LNCAP (cell line): ENCODE measurements around the gene KAT6B.

Source experiments
- TF ChIP-seq, protein P1 (sequence below): fragments of 450-650 bp; IDR thresholded peaks from 2 replicates; pipeline ENCODE4 v1.5.1; 2017; ENCODE audit warnings: mild to moderate bottlenecking

KAT6B gene

DNA sequence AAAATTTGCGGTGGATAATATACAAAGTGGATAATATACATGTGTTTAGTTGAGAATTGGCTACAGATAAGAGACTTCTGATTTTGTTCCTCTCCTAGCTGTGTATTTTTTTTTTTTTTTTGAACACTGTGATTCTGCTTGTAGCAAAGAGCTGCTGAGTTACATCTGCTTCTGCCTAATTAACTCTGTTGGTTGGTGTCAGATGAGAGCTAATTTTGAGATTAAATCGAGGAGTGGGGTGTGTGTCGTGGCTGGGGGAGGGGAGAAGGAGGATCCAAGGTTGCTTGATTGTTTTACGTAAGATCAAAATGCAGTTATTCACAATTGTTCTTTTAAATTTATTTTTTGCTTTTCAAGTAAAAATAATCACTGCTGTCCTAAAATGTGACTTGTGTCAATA, 11.3 kb downstream of the KAT6B start:
- TF ChIP-seq, protein P1, sequence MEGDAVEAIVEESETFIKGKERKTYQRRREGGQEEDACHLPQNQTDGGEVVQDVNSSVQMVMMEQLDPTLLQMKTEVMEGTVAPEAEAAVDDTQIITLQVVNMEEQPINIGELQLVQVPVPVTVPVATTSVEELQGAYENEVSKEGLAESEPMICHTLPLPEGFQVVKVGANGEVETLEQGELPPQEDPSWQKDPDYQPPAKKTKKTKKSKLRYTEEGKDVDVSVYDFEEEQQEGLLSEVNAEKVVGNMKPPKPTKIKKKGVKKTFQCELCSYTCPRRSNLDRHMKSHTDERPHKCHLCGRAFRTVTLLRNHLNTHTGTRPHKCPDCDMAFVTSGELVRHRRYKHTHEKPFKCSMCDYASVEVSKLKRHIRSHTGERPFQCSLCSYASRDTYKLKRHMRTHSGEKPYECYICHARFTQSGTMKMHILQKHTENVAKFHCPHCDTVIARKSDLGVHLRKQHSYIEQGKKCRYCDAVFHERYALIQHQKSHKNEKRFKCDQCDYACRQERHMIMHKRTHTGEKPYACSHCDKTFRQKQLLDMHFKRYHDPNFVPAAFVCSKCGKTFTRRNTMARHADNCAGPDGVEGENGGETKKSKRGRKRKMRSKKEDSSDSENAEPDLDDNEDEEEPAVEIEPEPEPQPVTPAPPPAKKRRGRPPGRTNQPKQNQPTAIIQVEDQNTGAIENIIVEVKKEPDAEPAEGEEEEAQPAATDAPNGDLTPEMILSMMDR = no peak

DNA sequence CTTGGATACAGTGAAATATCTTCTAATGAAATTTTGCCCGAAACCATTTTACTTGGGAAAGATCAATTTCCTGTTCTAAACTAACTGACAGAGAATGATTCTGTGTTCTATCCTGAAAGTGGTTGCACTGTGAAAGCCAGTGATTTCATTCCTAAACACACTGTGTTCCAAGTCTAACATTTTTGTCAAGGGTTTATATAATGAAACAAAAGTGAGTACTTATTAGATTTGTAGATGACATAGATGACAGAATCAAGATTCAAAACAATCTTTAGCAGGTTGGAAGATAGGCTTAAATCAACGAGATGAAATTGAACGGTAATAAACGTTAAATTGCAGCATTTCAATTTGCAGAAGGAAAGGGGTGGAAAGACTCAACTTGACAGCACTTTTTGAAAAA, 13.3 kb downstream of the KAT6B start:
- TF ChIP-seq, protein P1 = no peak

DNA sequence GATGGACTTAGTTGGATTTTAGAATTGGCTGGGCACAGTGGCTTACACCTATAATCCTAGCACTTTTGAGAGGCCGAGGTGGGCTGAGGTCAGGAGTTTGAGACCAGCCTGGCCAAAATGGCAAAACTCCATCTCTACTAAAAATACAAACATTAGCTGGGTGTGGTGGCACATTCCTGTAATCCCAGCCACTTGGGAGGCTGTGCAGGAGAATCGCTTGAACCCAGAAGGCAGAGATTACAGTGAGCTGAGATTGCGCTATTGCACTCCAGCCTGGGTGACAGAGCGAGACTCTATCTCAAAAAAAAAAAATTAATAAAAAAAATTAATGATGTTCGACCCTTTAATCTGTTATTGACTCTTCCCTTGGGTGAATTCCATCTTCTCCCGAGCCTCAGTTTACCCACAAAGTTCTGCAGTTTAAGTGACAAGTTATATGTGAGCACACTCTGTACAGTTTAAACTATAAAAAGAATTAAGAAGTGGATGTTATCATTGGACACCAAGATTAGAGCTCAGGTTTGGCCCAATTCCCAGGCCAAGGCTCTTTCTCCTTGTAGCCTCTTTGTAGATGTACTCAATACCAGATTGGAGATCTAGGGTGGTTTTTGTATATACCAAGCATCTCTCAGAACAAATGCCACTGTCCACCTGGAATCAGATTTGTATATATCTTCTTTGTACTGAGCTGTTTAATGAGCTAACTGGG, 15.0 kb downstream of the KAT6B start:
- TF ChIP-seq, protein P1 = no peak

DNA sequence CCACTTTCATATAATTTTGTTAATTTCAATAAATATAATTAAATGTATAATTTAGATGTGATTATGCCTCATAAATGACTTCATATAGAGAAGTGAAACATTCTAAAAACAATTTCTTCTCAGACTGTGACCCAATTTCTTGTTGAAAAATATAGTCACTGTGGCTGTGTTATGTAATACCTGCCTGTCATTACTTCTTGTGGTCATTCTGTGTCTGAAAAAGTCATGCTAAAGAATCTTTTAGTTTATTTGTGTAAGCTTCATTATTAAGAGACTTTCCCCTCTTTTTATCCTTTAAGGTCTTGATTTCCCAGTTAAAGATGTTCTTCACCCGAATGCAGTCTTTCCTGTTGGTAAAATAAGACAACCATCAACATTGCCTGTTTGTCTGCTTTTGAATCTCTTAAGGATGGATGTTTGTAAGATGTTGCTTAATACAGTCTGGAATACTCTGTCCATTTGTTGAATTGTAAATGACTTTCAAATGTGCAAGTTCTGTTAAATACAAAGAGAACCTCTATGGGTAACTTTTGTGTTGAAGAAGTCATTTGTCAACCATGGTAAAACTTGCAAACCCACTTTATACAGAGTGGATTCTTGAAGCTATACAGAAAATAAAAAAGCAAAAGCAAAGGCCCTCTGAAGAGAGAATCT, 16.0 kb downstream of the KAT6B start:
- TF ChIP-seq, protein P1 = no peak

DNA sequence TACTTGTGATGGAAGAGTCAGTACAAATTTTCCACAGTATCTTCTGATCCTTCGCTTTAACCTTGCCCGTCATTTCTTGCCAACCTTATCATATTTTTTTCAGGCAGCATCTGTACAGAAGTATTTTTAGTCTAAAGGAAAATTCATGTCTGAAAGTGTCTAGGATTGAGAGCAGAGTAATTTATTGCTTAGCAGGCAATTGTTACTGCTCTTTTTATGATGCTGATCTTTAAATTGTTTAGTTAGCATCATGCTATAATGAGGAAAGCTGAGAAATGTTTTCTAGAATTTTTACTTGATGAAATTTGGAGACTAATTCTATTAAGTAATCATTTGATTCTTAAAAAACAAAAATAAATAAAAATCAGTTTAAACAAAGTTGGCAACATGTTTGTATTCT, 20.6 kb downstream of the KAT6B start:
- TF ChIP-seq, protein P1 = no peak

DNA sequence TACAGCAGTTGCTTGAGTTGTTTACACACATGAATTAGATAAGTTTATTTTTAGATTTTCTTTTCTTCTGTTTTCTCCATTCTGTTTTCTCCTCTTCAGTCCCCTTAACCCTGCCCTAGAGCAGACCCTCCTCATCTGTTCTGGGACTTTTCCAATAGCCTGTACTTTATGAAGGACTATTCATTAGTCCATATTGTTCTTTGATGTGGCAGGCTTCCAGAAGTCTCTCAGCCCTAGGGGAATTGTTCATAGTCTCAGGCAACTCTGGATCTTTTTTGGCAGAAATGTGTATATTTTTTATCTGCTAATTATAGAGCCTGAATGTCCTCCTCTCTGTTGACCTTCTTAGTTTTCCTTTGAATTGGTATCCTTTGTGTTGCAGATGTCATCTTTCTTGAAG, 25.4 kb downstream of the KAT6B start:
- TF ChIP-seq, protein P1 = no peak

DNA sequence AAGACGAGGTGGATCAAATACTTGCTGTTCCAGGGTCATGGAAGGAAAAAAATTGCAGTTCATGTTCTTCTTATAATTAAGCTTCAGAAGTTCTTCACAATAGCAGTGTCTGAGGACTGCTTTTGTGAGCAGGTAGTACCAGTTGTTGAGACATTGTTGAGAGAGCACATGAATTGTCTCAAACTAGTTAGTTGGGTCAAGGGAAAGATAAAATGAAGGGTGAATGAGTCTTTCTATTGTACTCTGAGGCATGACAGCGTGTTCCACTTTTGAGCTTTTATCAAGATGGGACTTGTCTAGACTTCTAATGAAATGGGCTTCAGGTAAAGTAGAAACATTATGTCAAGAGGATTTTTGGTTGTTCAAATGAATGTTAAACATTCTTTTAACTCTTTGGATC, 26.0 kb downstream of the KAT6B start:
- TF ChIP-seq, protein P1 = no peak
